Activated T-cell treated with anti-CD3 and anti-CD28 coated beads, Interleukin-2, amount 50 U/mL, for 4 hours (primary cell): ENCODE measurements around the gene FASTK. TPM values are rescaled to one million over a fixed set of nuclear protein-coding genes. Genes with fewer than 3 reads are reported as not detected.

Source experiments
- ATAC-seq, 2 donors: fragments of 200-7000 bp; cut with Tn5 transposase; one replicate each; pipeline ENCODE4 v1.10.0; 2021
- DNase-seq: peaks from one replicate; pipeline ENCODE4 v3.0.0-alpha.2; 2020
- H3K27me3 Mint-ChIP-seq: one replicate; pipeline ENCODE4 v1.8.0; 2021; ENCODE audit warnings: low read depth, mixed read lengths
- H3K36me3 Mint-ChIP-seq: one replicate; pipeline ENCODE4 v1.8.0; 2022; ENCODE audit warnings: mixed read lengths; ENCODE audit not compliant: insufficient read depth
- H3K4me1 Mint-ChIP-seq: one replicate; pipeline ENCODE4 v1.8.0; 2021; ENCODE audit warnings: low read depth, mixed read lengths
- H3K4me3 Mint-ChIP-seq: one replicate; pipeline ENCODE4 v1.8.0; 2021; ENCODE audit warnings: mild to moderate bottlenecking, moderate library complexity, mixed read lengths
- H3K9me3 Mint-ChIP-seq: one replicate; pipeline ENCODE4 v1.8.0; 2021; ENCODE audit warnings: mixed read lengths
- total RNA-seq, 3 donors: library from RNA; stranded (reverse); gene quantifications; one replicate each; pipeline ENCODE4 v1.2.1, GENCODE V29; 2021

FASTK gene
- total RNA-seq, 3 donors from 2014 or later: 96.5 to 111 (median 104) TPM

- no peaks in the 10 kb centered on the region for H3K27me3 Mint-ChIP-seq
- H3K9me3 Mint-ChIP-seq: no peaks in the 10 kb centered on the region
- peaks cover 4% of the 10 kb centered on the region for H3K36me3 Mint-ChIP-seq
- peak overlapping the region; percentile 92 for H3K4me3 Mint-ChIP-seq
- ATAC-seq (no peak), DNase-seq (no peak)
- peaks cover 32% of the 10 kb centered on the region for H3K4me1 Mint-ChIP-seq
Measured at GRCh38 chr7:151060416-151061212, 20.0 kb downstream of the FASTK start.

DNA sequence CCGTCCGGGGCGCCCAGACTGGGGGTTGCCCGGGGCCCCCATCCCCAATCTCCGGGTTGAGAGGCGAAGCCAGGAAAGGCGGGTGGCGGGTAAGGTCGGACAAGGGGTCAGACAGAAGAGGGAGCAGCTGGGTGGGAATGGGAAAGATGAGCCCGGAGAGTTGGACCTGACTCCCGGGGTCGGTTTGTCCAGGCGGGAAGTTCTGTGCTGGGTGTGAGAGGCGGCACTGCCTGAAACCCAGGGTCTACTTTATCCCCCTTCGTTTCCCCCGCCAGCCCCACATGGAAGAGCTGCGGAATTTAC lies 20.5 kb downstream of the FASTK start:
- Mint-ChIP-seq H3K36me3 (no peaks in the 10 kb centered on the region), H3K9me3 (no peaks in the 10 kb centered on the region), H3K27me3 (no peaks in the 10 kb centered on the region), H3K4me1 (peaks cover 32% of the 10 kb centered on the region), H3K4me3 (peak overlapping the region; percentile 92)
- ATAC-seq (no peak), DNase-seq (no peak)

DNA sequence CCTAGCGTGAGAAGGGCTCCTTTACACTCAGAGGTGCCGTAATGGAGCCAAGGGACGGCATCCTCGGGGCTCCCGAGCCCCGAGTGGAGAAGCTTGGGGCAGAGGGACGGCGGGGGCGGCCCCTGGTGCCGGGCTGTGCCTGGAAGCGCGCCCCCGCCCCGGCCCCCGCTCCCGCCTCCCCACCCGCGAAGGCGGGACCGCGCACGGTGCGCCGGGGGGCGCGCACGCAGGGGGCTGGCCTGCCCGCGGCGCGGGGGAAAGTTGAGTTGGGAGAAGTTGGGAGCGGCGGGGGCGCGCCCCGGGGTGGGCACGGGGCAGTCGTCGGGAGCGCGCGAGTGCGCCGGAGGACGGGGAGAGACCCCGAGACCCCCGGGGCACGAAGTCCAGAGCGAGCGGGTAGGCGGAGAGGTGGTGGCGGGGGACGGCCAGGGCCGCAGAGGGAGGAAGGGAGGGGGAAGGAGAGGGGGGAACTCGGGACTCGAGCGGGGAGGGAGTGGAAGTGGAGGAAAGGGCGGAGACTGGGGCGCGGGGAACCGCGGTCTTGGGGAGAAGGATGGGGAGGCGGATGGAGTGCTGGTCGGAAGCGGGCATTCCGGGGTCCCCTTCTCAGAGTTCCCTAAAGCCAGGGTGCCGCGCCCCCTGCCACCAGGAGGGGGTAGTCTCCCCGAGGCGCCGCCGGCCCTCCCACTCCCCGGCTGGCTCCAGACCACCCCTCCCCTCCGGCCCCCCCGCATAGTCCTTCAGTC lies 21.1 kb downstream of the FASTK start, which contains the start of gene SLC4A2:
TSS of gene SLC4A2 (plus strand) at position 223 of the 746 bp plus-strand sequence. CDS start 2,399 bp downstream, outside the sequence.
- ATAC-seq: peak; percentile 4 to 8
- peak within 1 kb of the TSS; percentile 92 for H3K4me3 Mint-ChIP-seq
- no peaks in the 10 kb centered on the region for H3K27me3 Mint-ChIP-seq
- H3K9me3 Mint-ChIP-seq: no peaks in the 10 kb centered on the region
- peaks cover 32% of the 10 kb centered on the region for H3K4me1 Mint-ChIP-seq
- peak; percentile 70 for DNase-seq
- H3K36me3 Mint-ChIP-seq: no peaks in the 10 kb centered on the region

DNA sequence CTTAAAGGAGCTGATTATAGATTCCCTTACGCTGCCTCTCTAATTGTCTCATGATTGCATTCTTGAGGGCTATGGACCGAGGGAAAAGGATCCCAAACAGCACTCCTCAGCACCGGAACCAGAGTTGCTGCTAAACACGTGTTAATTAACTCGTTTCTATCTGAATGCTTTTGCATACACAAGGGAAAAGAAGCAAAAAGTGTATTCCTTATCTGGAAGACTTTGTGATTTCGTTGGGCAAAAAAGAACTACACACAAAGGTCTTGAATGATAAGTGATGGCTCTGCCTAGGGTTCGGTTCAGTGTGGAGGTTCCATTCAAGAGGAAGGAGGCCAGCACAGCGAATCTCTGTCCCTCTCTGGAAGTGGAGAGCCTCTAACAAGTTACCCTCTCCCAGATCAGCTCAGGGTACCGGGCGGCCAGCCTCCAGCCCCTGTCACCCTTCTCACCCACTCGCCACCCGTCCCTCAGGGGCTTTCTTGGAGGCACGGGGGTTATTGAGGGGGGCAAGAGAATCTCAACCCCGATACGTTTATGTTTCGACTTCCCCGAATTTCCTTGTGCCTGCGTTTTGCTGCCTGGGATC lies 21.7 kb downstream of the FASTK start:
- no peaks in the 10 kb centered on the region for H3K36me3 Mint-ChIP-seq
- no peak for DNase-seq
- peaks cover 32% of the 10 kb centered on the region for H3K4me1 Mint-ChIP-seq
- no peaks in the 10 kb centered on the region for H3K27me3 Mint-ChIP-seq
- H3K9me3 Mint-ChIP-seq: no peaks in the 10 kb centered on the region
- ATAC-seq: no peak
- H3K4me3 Mint-ChIP-seq: peak overlapping the region; percentile 92

DNA sequence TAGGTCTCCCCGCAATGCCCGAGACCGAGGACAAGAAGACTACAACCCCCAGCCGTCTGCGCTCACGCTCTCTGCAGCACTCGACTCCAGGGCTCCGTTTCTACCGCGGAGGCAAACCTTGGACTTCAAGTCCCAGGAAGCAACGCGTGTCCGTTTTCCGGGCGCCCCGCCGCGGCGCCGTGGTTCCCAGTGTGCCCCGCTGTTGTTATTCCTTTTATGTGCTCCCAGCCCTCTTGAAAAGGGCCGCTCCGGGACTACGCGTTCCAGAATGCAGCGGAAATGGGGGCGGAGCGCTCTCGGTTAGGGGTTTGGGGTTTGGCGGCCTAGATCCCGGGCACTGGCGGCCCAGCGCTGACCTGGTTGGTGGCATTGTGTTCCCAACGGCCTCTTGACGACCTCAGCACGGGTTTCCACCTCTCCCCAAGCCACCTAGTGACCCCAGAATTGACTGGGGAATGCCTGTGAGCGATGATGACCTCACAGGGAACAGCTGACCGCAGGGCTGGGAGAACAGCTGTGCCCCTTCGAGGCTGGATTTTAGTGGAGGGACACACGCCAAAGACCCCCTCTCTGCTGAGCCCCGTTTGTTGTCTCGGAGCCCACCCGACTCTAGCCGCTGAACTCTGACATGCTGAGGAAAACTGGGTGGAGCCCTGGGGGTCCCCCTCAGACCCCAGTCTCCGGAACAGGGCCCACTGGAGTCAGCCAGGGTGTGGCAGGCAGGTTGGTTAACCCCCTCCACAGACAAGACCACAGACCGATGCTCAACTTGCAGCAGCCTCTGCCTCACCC lies 22.4 kb downstream of the FASTK start:
- no peaks in the 10 kb centered on the region for H3K9me3 Mint-ChIP-seq
- no peaks in the 10 kb centered on the region for H3K27me3 Mint-ChIP-seq
- H3K4me1 Mint-ChIP-seq: peaks cover 32% of the 10 kb centered on the region
- ATAC-seq: peak; percentile 94 to 96
- DNase-seq: peak; percentile 94
- H3K36me3 Mint-ChIP-seq: no peaks in the 10 kb centered on the region
- H3K4me3 Mint-ChIP-seq: peak overlapping the region; percentile 92

DNA sequence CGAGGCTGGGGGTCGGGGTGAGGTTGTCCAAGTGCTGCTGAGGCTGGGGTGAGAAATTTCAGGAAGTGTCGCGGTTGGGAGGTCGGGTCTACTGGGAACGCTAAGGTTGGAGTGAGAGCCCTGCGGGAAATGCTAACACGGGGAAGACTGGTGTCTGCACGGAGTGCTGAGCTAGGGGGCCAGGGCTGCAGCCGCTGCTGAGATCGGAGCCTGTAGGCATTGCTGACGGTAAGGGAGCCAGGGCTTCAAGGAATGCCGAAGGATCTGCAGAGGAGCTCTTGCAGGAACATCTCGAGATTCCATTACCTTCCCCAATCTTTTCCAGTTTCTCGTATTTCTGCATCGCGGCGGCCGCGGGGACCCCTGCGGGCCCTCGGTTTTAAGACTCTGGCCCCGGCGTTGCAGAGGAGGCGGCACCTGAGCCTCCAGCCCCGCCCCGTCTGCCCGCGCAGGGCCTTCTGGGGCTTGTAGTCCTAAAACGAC lies 23.1 kb downstream of the FASTK start, which contains the start of gene CDK5:
TSS of gene CDK5 (minus strand) at position 392 of the 483 bp plus-strand sequence. CDS start at position 343, 49 bp downstream.
- Mint-ChIP-seq H3K36me3 (no peaks in the 10 kb centered on the region), H3K27me3 (no peaks in the 10 kb centered on the region), H3K4me1 (peaks cover 34% of the 10 kb centered on the region), H3K4me3 (peak within 1 kb of the TSS; percentile 92), H3K9me3 (no peaks in the 10 kb centered on the region)
- ATAC-seq: peak; percentile 9
- no peak for DNase-seq

GRCh38 chr7:151056666-151057505 lies 23.7 kb downstream of the FASTK start:
- H3K36me3 Mint-ChIP-seq: no peaks in the 10 kb centered on the region
- H3K27me3 Mint-ChIP-seq: no peaks in the 10 kb centered on the region
- DNase-seq (no peak), ATAC-seq (no peak)
- H3K9me3 Mint-ChIP-seq: no peaks in the 10 kb centered on the region
- H3K4me3 Mint-ChIP-seq: peak overlapping the region; percentile 92
- peaks cover 34% of the 10 kb centered on the region for H3K4me1 Mint-ChIP-seq

DNA sequence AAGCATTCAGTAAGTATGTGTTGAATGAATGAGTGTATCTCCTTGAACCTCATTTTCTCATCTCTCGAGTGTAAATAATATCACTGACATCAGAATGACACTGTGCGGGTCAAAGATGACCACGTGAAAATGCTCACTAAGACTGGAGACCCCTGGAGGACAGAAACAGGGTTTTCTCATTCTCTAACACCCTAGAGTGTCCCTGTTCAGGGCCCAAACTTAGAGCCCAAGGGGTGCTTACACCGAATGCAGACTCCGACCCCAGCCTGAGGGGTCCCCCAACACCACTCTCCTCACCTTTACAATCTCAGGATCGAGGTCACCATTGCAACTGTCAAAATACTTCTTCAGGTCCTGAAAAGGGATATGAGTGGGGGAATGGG lies 24.3 kb downstream of the FASTK start:
- no peak for ATAC-seq
- Mint-ChIP-seq H3K36me3 (no peaks in the 10 kb centered on the region), H3K4me1 (peaks cover 30% of the 10 kb centered on the region), H3K9me3 (no peaks in the 10 kb centered on the region), H3K27me3 (no peaks in the 10 kb centered on the region), H3K4me3 (peak overlapping the region; percentile 92)
- no peak for DNase-seq

DNA sequence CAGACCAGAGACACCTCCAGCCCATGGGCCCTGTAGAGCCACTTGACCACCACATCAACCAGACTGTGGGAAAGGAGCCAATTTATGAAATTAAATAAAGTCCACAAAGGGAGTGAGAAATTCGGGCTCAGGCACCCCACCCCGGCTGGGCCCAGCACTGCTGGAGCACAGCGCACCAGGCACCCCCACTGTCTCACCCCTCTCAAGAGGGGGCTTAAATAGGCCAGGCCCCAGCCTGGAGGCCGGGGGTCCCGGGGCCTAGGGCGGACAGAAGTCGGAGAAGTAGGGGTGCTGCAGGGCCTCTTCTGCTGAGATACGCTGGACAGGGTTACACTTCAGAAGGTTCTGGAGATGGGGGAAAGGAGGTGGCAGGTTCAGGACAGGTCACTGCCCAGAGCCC lies 26.9 kb downstream of the FASTK start:
- Mint-ChIP-seq H3K36me3 (no peaks in the 10 kb centered on the region), H3K4me3 (no peak overlapping the region), H3K9me3 (no peaks in the 10 kb centered on the region), H3K4me1 (peaks cover 18% of the 10 kb centered on the region), H3K27me3 (peaks cover 5% of the 10 kb centered on the region)
- DNase-seq (no peak), ATAC-seq (no peak)

DNA sequence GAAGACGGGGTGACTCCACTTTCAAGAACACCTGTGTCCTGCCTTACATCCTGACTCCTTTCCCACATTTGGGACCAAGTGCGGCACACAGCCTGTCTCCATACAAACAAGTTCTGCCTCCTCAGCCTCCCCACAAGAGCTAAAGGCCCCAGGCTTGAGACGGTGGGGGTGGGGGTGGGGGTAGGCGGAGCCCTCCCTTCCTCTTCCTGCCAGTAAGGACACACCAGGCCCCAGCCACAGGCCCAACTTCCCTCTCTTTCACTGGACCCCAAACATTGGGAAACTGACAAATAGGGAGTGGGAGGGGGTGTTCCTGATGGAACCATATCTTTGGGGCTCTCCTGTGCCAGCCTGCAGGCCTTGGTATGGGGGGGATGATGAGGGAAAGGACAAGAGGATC lies 27.5 kb downstream of the FASTK start:
- no peak for ATAC-seq
- Mint-ChIP-seq H3K9me3 (no peaks in the 10 kb centered on the region), H3K4me3 (no peak overlapping the region), H3K36me3 (no peaks in the 10 kb centered on the region), H3K4me1 (peaks cover 14% of the 10 kb centered on the region), H3K27me3 (peaks cover 5% of the 10 kb centered on the region)
- DNase-seq: no peak

- Mint-ChIP-seq H3K27me3 (peaks cover 5% of the 10 kb centered on the region), H3K36me3 (no peaks in the 10 kb centered on the region), H3K4me1 (peaks cover 2% of the 10 kb centered on the region)
Measured at GRCh38 chr7:151051108-151051507, 29.5 kb downstream of the FASTK start.

GRCh38 chr7:151048911-151049463 lies 31.6 kb downstream of the FASTK start:
- ATAC-seq (no peak), DNase-seq (no peak)
- Mint-ChIP-seq H3K9me3 (no peaks in the 10 kb centered on the region), H3K36me3 (peaks cover 2% of the 10 kb centered on the region), H3K4me3 (no peak overlapping the region), H3K27me3 (peaks cover 5% of the 10 kb centered on the region), H3K4me1 (peaks cover 2% of the 10 kb centered on the region)

More at GRCh38 chr7:151051108-151051507, 29.5 kb downstream of the FASTK start:
- no peak overlapping the region for H3K4me3 Mint-ChIP-seq
- no peak for DNase-seq
- peak; percentile 84 to 90 for ATAC-seq
- H3K9me3 Mint-ChIP-seq: no peaks in the 10 kb centered on the region
